ENCODE measurements around the gene OCA2.

GRCh38 chr15:28003302-28004037 lies 95.6 kb downstream of the OCA2 start:
- TF ChIP-seq CTCF (IDR thresholded peaks at IDR 0.05), result no peak
- no peak for TF ChIP-seq POLR2A (IDR thresholded peaks at IDR 0.05)

All from heart left ventricle (tissue), 13 donors.